Esophagus (tissue), 2 donors: Measurements from ENCODE around the gene YY1. TPM values are rescaled to one million over a fixed set of nuclear protein-coding genes. Genes with fewer than 3 reads are reported as not detected.
"Not testable (repeated sequence)": the region's sequence is repeated elsewhere in the genome, so short reads cannot be mapped to it uniquely, and the experiment has no call there.

Experiments
- H3K27ac ChIP-seq, 2 donors: one replicate each; pipeline ENCODE4 v1.5.1; 2013; ENCODE audit warnings: low read depth in 2 of 2, mild to moderate bottlenecking in 2 of 2, inconsistent platforms in 1 of 2, low read length in 1 of 2, moderate library complexity in 1 of 2
- H3K27me3 ChIP-seq, 2 donors: one replicate each; pipeline ENCODE4 v1.6.1; 2013; ENCODE audit warnings: low read length in 2 of 2, control low read depth in 1 of 2, mild to moderate bottlenecking in 1 of 2; ENCODE audit not compliant: insufficient read depth in 2 of 2, control insufficient read depth in 1 of 2
- H3K36me3 ChIP-seq, 2 donors: one replicate each; pipeline ENCODE4 v1.6.1; 2013; ENCODE audit warnings: low read length in 1 of 2; ENCODE audit not compliant: control insufficient read depth in 2 of 2, insufficient read depth in 2 of 2
- H3K4me1 ChIP-seq, 2 donors: one replicate each; pipeline ENCODE4 v1.6.1; 2013; ENCODE audit warnings: low read length in 1 of 2; ENCODE audit not compliant: control insufficient read depth in 2 of 2, insufficient read depth in 2 of 2
- H3K4me3 ChIP-seq, 2 donors: one replicate each; pipeline ENCODE4 v1.5.1; 2013; ENCODE audit warnings: low read length in 2 of 2, mild to moderate bottlenecking in 2 of 2, low read depth in 1 of 2, moderate library complexity in 1 of 2
- H3K9me3 ChIP-seq, 2 donors: one replicate each; pipeline ENCODE4 v1.6.1; 2013; ENCODE audit warnings: mild to moderate bottlenecking in 2 of 2, low read depth in 1 of 2, low read length in 1 of 2, moderate library complexity in 1 of 2; ENCODE audit not compliant: control insufficient read depth in 2 of 2, insufficient read depth in 1 of 2
- WGBS, 2 donors: extraction: QIAGEN DNeasy Blood & Tissue Kit; methylation state at CpG; one replicate each; pipeline ENCODE4 v1.1.7; 2013; 5-methylcytosine and 5-hydroxymethylcytosine counted together
- polyA plus RNA-seq, 2 donors: library from polyadenylated mRNA; stranded (reverse); fragments of 200-250 nt; gene quantifications; one replicate each; pipeline ENCODE4 v1.2.3, GENCODE V29; 2013
- donor health status: healthy with polysubstance abuse.
- donor health status: Bipolar disorder and iron deficiency.

YY1 gene
- polyA plus RNA-seq, 2 donors: 24.7 to 36.9 TPM

DNA sequence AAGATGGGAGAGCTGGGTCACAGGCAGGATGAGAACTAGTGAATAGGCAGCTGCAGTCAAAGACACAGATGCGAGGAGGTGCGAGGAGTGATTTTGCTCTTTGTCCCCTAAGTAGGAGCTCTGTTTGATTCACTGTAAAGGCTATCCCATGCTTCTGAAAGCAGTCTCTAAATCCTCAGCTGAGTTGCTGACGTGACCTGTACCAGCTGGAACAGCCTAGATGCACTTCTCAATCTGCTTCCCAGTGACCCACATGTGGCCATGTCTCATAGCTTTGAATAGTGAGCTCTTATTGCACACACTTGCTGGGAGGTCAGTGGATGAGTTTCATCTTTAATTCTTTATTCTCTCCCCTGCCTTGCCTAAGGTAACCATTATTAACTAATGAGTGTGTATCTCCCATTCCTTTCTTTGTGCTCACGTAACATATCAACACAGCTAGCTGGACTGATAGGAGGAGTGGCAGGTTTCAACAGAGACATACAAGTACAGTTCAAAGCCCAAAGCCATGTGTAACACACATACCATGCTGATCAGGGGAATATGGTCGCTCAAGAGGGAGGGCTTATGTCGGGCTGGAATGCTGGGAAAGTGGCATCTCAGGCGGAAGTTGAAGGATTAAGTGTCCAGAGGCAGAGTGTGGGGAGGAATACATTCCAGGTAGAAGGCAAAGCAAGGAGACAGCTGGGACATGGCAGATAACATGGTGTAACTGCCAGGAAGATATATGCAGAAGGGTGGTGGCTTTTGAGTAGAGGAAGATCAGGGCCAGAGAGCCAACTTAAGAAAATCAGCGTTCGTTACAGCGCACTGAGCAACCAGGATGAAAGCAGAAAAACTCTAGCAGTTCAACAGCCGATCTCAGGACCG, 15.4 kb upstream of the YY1 start:
- Histone ChIP-seq H3K27ac (no peak overlapping the region), H3K9me3 (no peaks in the 10 kb centered on the region), H3K4me1 (peaks cover 2 to 4% of the 10 kb centered on the region in 2 donors), H3K27me3 (no peaks in the 10 kb centered on the region), H3K36me3 (no peaks in the 10 kb centered on the region), H3K4me3 (no peak overlapping the region)
- 83 to 88% methylated on average over 12 of the region's 12 CpGs for WGBS, 2 donors

DNA sequence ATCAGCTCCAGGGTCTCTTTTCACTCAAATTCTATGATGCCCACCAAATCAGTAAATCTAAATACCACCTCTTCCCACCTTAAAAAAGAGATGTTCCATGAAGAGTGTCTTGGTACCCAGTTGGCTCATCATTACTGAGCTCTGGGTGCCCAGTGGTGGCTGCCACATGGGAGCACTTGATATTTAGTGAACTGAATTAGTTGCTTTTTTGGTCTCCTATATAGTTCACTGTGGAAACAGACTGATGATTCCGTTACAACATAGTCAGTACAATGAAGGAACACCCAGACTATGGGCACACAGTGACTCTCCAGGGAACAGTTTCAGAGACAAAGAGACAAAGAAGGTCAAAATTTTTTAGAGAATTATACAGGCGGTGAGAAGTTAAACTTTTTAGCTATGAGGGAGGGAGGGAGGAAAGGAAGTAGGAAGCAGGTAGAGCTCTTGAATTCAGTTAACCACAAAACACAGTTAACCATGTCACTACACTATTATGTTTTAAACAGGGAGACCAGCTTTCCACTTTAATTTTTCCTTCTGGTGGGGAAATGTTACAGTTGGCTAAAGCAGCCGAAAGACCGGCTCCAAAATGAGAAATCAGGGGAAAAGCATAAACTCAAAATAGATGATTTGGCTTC, 14.6 kb upstream of the YY1 start:
- H3K27ac ChIP-seq: no peak overlapping the region
- no peaks in the 10 kb centered on the region for H3K36me3 ChIP-seq
- H3K4me1 ChIP-seq: peaks cover 2 to 4% of the 10 kb centered on the region in 2 donors
- H3K4me3 ChIP-seq: no peak overlapping the region
- no peaks in the 10 kb centered on the region for H3K27me3 ChIP-seq
- WGBS, 2 donors: 81 to 85% methylated on average over 4 of the region's 4 CpGs
- no peaks in the 10 kb centered on the region for H3K9me3 ChIP-seq

DNA sequence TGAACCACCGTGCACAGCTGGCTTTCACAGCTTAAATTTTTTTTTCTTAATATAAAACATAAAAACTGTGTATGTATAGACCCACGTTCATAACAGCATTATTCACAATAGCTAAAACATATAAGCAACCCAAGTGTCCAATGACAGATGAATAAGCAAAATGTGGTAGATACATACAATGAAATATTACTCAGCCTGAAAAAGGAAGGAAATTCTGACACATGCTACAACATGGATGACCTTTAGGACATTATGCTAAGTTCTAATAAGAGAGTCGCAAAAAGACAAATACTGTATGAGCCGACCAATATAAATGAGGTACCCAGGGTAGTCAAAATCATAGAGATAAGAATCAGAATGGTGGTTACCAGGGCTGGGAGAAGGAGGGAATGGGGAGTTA, 13.8 kb upstream of the YY1 start:
- Histone ChIP-seq H3K27ac (no peak overlapping the region), H3K4me1 (peaks cover 2 to 4% of the 10 kb centered on the region in 2 donors), H3K9me3 (no peaks in the 10 kb centered on the region), H3K36me3 (no peaks in the 10 kb centered on the region), H3K27me3 (no peaks in the 10 kb centered on the region), H3K4me3 (no peak overlapping the region)
- WGBS, 2 donors: 92 to 94% methylated on average over 4 of the region's 4 CpGs

DNA sequence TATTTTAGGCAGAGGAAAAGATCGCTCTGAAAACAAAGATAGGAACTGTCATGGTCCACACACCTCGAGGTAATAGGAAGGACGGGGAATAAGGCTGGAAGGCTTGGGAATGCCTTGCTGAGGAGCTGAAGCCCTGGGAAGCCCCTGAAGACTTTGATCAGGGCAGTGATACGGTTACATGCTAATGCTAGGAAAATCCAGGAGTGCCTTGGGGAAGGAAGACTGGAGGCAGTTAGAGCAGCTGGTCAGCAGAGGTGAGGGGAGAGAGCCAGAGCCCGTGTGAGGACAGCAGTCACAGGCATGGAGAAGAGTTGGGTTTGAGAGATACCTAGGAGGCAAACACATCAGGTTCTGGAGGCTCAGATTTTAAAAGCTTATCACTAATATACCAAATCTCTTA, 8.6 kb upstream of the YY1 start:
- H3K36me3 ChIP-seq: no peaks in the 10 kb centered on the region
- H3K9me3 ChIP-seq: no peaks in the 10 kb centered on the region
- H3K4me1 ChIP-seq: no peaks in the 10 kb centered on the region
- no peaks in the 10 kb centered on the region for H3K27me3 ChIP-seq
- WGBS, 2 donors: 83 to 85% methylated on average over 5 of the region's 5 CpGs
- no peak overlapping the region for H3K4me3 ChIP-seq
- no peak overlapping the region for H3K27ac ChIP-seq

DNA sequence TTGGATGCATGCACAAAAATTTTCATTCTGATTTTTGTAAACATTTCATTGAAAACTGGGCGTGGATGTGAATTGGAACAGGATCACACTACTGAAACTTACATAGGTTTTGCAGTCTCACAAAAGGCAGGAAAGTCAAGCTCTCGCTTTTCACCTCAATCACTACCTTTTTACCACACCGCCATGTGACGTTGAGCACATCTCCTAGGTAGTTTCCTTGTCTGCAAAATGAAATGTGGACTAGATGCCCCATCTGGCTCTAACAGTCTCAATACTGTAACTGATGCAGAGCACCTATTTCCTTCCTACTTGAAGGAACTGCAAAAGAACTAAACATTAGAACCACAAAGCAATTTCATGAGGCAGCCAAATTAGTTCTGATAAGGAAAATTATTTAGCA, 4.4 kb upstream of the YY1 start:
- H3K9me3 ChIP-seq: no peaks in the 10 kb centered on the region
- H3K27me3 ChIP-seq: no peaks in the 10 kb centered on the region
- WGBS, 2 donors: 70 to 72% methylated on average over 4 of the region's 4 CpGs
- no peaks in the 10 kb centered on the region for H3K4me1 ChIP-seq
- H3K36me3 ChIP-seq: no peaks in the 10 kb centered on the region
- H3K4me3 ChIP-seq: no peak overlapping the region
- no peak overlapping the region for H3K27ac ChIP-seq

DNA sequence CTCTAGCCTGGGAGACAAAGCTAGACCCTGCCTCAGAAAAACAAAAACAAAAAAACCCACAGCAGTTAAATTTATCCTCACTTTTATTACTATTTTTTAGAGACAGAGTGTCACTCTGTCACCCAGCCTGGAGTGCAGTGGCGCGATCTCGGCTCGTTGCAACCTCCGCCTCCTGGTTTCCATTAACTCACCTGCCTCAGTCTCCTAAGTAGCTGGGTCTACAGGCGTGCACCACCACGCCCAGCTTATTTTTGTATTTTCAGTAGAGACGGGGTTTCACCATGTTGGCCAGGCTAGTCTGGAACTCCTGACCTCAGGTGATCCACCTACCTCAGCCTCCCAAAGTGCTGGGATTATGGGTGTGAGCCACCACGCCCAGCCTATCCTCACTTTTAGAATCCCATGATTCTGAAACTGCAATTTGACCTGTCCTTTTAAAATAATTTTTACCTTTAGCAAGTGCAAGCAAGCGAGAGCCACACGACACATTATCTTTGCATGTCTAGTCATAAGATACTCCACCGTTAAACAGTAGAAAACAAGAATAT, 2.6 kb upstream of the YY1 start:
- WGBS, 2 donors: 76 to 79% methylated on average over 12 of the region's 12 CpGs
- H3K4me1 ChIP-seq, H3K4me3 ChIP-seq, H3K27me3 ChIP-seq, H3K9me3 ChIP-seq, H3K36me3 ChIP-seq: not testable (repeated sequence)
- peak overlapping the region in 1 of 2 donors; percentile 1 for H3K27ac ChIP-seq

DNA sequence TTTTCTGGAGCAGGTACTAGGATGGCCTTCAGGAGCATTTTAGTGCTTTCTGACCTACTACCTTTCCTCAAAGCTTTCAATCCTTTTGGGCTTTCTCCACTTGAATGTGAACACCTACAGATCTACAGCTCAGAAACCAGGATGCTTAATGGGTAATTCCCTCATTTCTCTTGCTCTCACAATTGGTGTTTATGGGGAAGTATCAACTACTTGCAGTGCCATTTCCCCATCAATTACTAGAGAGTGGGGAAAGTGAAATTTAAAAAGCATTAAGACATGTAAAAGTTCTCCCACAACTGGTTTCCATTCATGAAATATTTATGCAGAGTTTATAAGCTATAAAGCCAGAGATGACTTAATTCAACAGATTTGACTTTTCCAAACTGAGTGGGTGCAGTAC, 2.1 kb upstream of the YY1 start:
- Histone ChIP-seq H3K4me1 (no peaks in the 10 kb centered on the region), H3K9me3 (no peaks in the 10 kb centered on the region), H3K27ac (peak overlapping the region in 1 of 2 donors; percentile 1), H3K27me3 (no peaks in the 10 kb centered on the region), H3K36me3 (no peaks in the 10 kb centered on the region), H3K4me3 (peak overlapping the region in 1 of 2 donors; percentile 84)

DNA sequence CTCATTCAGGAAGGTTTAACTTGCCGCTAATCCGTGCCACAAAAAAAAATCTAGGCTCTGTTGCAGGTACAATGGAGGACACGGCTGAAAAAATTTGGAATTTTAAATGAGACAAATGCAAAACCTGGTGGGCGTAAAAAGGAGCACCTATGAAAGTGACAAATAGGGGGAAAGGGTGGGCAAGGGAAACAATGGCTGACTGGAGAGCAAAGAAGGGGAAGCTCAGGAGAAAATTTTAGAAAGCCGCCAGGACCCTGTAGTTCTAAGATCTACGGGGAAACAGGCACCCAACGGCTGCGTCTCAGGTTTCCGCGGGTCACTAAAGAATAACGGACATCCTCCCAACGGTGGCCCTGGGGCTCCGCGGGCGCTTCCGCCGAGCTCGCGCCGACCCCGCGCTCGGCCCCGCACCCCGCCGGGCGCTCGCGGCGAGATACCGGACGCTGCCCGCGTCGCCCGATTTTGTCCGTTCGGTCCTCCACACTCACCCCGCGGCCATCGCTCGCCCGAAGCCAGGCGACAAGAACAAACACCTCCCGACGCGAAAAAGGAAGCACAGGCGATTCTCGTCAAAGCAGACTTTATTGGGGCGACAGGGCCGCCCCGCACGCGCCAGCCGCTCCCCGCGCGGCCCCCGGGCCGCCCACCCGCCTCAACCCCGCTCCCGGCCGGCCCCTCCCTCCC, 1.1 kb upstream of the YY1 start:
- 0% methylated on average over 51 to 64 of the region's 64 CpGs for WGBS, 2 donors
- Histone ChIP-seq H3K4me3 (peak overlapping the region; percentile 84 to 88), H3K27me3 (no peaks in the 10 kb centered on the region), H3K9me3 (no peaks in the 10 kb centered on the region), H3K36me3 (no peaks in the 10 kb centered on the region), H3K4me1 (no peaks in the 10 kb centered on the region), H3K27ac (peak overlapping the region; percentile 98 to 100)

DNA sequence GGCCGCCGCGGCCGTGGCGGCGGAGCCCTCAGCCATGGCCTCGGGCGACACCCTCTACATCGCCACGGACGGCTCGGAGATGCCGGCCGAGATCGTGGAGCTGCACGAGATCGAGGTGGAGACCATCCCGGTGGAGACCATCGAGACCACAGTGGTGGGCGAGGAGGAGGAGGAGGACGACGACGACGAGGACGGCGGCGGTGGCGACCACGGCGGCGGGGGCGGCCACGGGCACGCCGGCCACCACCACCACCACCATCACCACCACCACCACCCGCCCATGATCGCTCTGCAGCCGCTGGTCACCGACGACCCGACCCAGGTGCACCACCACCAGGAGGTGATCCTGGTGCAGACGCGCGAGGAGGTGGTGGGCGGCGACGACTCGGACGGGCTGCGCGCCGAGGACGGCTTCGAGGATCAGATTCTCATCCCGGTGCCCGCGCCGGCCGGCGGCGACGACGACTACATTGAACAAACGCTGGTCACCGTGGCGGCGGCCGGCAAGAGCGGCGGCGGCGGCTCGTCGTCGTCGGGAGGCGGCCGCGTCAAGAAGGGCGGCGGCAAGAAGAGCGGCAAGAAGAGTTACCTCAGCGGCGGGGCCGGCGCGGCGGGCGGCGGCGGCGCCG, 381 bp downstream of the YY1 start:
- no peaks in the 10 kb centered on the region for H3K36me3 ChIP-seq
- no peaks in the 10 kb centered on the region for H3K9me3 ChIP-seq
- H3K27me3 ChIP-seq: no peaks in the 10 kb centered on the region
- 0% methylated on average over 58 to 93 of the region's 93 CpGs for WGBS, 2 donors
- no peaks in the 10 kb centered on the region for H3K4me1 ChIP-seq
- peak overlapping the region; percentile 94 to 96 for H3K27ac ChIP-seq
- H3K4me3 ChIP-seq: peak overlapping the region; percentile 84 to 100
